Naive thymus-derived CD4-positive, alpha-beta T cell (primary cell): ENCODE measurements around the gene GPX4. TPM values are rescaled to one million over a fixed set of nuclear protein-coding genes. Genes with fewer than 3 reads are reported as not detected.

Experiments
- polyA plus RNA-seq, 2 donors: library from polyadenylated mRNA; unstranded; fragments of 300-500 nt; fragmentation: Illumina TruSeq; gene quantifications; one replicate each; pipeline ENCODE4 v1.2.3, GENCODE V29; 2021
- total RNA-seq, 6 experiments: library from RNA in 5 of 6; stranded (reverse) in 5 of 6; gene quantifications; 1 replicate in 5 of 6; 2 replicates in 1 of 6; pipeline ENCODE4 v1.2.3 and lab custom pipeline; 2021 to 2026

The GPX4 gene
- total and polyA plus RNA-seq, 7 experiments from 2014 or later: 122 to 522 (median 228) TPM

Other genes with a start within 250 kb of the GPX4 start
- 10 to 100 TPM in 2 of 5 experiments, 1 to 10 TPM in 3; 1.3 to 58.0 (median 2.1) TPM for gene CFD, start 244.3 kb upstream of the GPX4 start, total RNA-seq
- 1 to 10 TPM; 4.9 to 8.0 TPM for gene CFD, start 244.3 kb upstream of the GPX4 start, polyA plus RNA-seq
- gene MED16, start 210.8 kb upstream of the GPX4 start, total RNA-seq: 10 to 100 TPM; 47.5 to 78.2 (median 67.6) TPM
- gene MED16, start 210.8 kb upstream of the GPX4 start, polyA plus RNA-seq: 100 to 1,000 TPM in 1 of 2 donors, 10 to 100 TPM in 1; 65.7 to 142 TPM
- gene RNU6-9, start 210.5 kb upstream of the GPX4 start, total RNA-seq: not detected
- not detected for gene RNU6-9, start 210.5 kb upstream of the GPX4 start, polyA plus RNA-seq
- gene R3HDM4, start 190.8 kb upstream of the GPX4 start, total RNA-seq: 100 to 1,000 TPM; 123 to 219 (median 184) TPM
- 100 to 1,000 TPM; 195 to 251 TPM for gene R3HDM4, start 190.8 kb upstream of the GPX4 start, polyA plus RNA-seq
- 1 to 10 TPM; 1.1 to 3.0 (median 1.7) TPM for gene KISS1R, start 186.7 kb upstream of the GPX4 start, total RNA-seq
- under 1 TPM; 0.72 to 0.85 TPM for gene KISS1R, start 186.7 kb upstream of the GPX4 start, polyA plus RNA-seq
- gene ARID3A, start 178.0 kb upstream of the GPX4 start, total RNA-seq: 10 to 100 TPM in 3 of 5 experiments, 1 to 10 TPM in 2; 7.1 to 33.1 (median 10.2) TPM
- gene ARID3A, start 178.0 kb upstream of the GPX4 start, polyA plus RNA-seq: under 1 TPM; 0.57 to 0.95 TPM
- 10 to 100 TPM; 20.7 to 63.8 (median 48.5) TPM for gene WDR18, start 119.6 kb upstream of the GPX4 start, total RNA-seq
- gene WDR18, start 119.6 kb upstream of the GPX4 start, polyA plus RNA-seq: 10 to 100 TPM; 69.8 to 74.4 TPM
- under 1 TPM in 3 of 5 experiments, not detected in 2; 0.10 to 0.56 (median 0.19) TPM for gene GRIN3B, start 103.6 kb upstream of the GPX4 start, total RNA-seq
- not detected for gene GRIN3B, start 103.6 kb upstream of the GPX4 start, polyA plus RNA-seq
- gene TMEM259, start 82.9 kb upstream of the GPX4 start, total RNA-seq: 100 to 1,000 TPM; 189 to 347 (median 311) TPM
- gene TMEM259, start 82.9 kb upstream of the GPX4 start, polyA plus RNA-seq: 10 to 100 TPM; 40.7 to 86.1 TPM
- not detected for gene RNU6-2, start 82.5 kb upstream of the GPX4 start, total RNA-seq
- gene RNU6-2, start 82.5 kb upstream of the GPX4 start, polyA plus RNA-seq: not detected
- gene CNN2, start 77.4 kb upstream of the GPX4 start, total RNA-seq: 100 to 1,000 TPM; 234 to 440 (median 240) TPM
- gene CNN2, start 77.4 kb upstream of the GPX4 start, polyA plus RNA-seq: 100 to 1,000 TPM; 401 to 704 TPM
- 100 to 1,000 TPM in 4 of 5 experiments, 10 to 100 TPM in 1; 57.8 to 323 (median 155) TPM for gene ABCA7, start 63.9 kb upstream of the GPX4 start, total RNA-seq
- 10 to 100 TPM in 1 of 2 donors, 1 to 10 TPM in 1; 6.6 to 25.5 TPM for gene ABCA7, start 63.9 kb upstream of the GPX4 start, polyA plus RNA-seq
- gene ARHGAP45, start 36.8 kb upstream of the GPX4 start, total RNA-seq: 1,000 to 10,000 TPM in 1 of 5 experiments, 100 to 1,000 TPM in 4; 467 to 1,030 (median 779) TPM
- 100 to 1,000 TPM; 305 to 880 TPM for gene ARHGAP45, start 36.8 kb upstream of the GPX4 start, polyA plus RNA-seq
- 100 to 1,000 TPM in 1 of 5 experiments, 10 to 100 TPM in 4; 75.3 to 157 (median 82.1) TPM for gene POLR2E, start 8.6 kb upstream of the GPX4 start, total RNA-seq
- gene POLR2E, start 8.6 kb upstream of the GPX4 start, polyA plus RNA-seq: 100 to 1,000 TPM; 136 to 179 TPM
- 100 to 1,000 TPM in 3 of 5 experiments, 10 to 100 TPM in 2; 88.6 to 137 (median 104) TPM for gene SBNO2, start 70.3 kb downstream of the GPX4 start, total RNA-seq
- gene SBNO2, start 70.3 kb downstream of the GPX4 start, polyA plus RNA-seq: 1 to 10 TPM; 1.7 to 2.6 TPM
- gene STK11, start 101.8 kb downstream of the GPX4 start, total RNA-seq: 10 to 100 TPM; 67.7 to 91.3 (median 71.6) TPM
- gene STK11, start 101.8 kb downstream of the GPX4 start, polyA plus RNA-seq: 10 to 100 TPM; 13.9 to 28.9 TPM
- gene CBARP, start 134.0 kb downstream of the GPX4 start, total RNA-seq: under 1 TPM in 2 of 5 experiments, not detected in 3; 0.15 to 0.27 TPM
- not detected for gene CBARP, start 134.0 kb downstream of the GPX4 start, polyA plus RNA-seq
- gene ATP5F1D, start 137.8 kb downstream of the GPX4 start, total RNA-seq: 100 to 1,000 TPM in 3 of 5 experiments, 10 to 100 TPM in 2; 90.6 to 178 (median 102) TPM
- gene ATP5F1D, start 137.8 kb downstream of the GPX4 start, polyA plus RNA-seq: 100 to 1,000 TPM; 209 to 302 TPM
- gene MIDN, start 144.6 kb downstream of the GPX4 start, total RNA-seq: 100 to 1,000 TPM in 2 of 5 experiments, 10 to 100 TPM in 3; 22.6 to 310 (median 78.1) TPM
- 1 to 10 TPM; 1.4 to 3.6 TPM for gene MIDN, start 144.6 kb downstream of the GPX4 start, polyA plus RNA-seq
- gene CIRBP, start 165.3 kb downstream of the GPX4 start, total RNA-seq: 100 to 1,000 TPM; 237 to 629 (median 524) TPM
- gene CIRBP, start 165.3 kb downstream of the GPX4 start, polyA plus RNA-seq: 100 to 1,000 TPM; 233 to 247 TPM
- 10 to 100 TPM; 31.7 to 57.3 (median 47.7) TPM for gene FAM174C, start 171.5 kb downstream of the GPX4 start, total RNA-seq
- 10 to 100 TPM; 75.0 to 78.8 TPM for gene FAM174C, start 171.5 kb downstream of the GPX4 start, polyA plus RNA-seq
- not detected for gene EFNA2, start 181.9 kb downstream of the GPX4 start, total RNA-seq
- not detected for gene EFNA2, start 181.9 kb downstream of the GPX4 start, polyA plus RNA-seq